ENCODE data around the gene PNMA8C.

PNMA8C gene

DNA sequence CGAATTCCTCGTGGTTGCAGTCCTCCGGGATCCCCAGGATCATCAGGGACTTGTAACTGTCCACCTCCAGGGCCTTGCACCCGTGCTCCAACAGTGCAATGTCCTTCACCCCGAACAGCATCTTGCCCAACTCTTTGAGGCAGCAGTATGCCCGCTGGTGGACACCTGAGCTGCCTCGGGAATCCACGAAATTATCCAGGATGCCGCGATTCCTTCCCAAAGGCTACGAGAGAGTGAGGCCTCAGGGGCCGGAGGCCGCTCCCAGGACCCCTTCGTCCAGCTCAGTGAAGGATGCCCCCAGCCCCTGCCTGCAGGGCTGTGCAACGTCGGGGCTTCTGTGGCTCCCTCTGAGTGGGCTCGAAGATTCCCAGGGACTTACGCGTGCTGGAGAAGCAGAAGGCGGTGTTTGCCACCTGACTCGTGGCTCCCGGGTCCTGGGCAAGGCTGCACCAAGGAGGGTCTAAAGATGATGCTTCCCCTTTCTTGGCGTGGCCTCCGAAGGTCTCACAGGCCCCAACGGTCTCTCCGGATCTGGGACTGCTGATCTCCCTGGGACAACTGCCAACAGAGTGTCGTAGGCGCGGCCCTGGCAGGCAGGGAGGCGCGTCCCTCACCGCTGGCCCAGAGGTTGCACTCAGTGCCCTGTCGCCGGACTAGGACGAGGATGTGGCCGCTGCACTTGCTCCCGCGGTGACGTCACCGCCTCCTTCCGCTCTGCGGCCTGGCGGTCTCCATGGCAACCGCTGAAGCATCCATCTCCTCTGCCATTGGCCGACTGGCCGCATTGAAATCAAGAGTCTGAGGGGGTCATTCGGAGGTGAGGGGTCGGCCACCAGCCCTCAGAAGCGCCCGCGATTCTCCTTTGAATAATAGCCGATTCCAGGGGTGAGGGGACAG is at the start of gene PNMA8C:
TSS of gene PNMA8C (minus strand) at position 698 of the 897 bp plus-strand sequence. CDS start at position 121, 577 bp downstream.
- no peak for DNase-seq (ENCODE audit: insufficient read length, low spot score)
- FAIRE-seq, result peak; percentile 69

- FAIRE-seq (no peak), DNase-seq (ENCODE audit: insufficient read length, low spot score) (no peak)
Observed at GRCh38 chr19:46475986-46476385, 47.2 kb upstream of the PNMA8C start.

DNA sequence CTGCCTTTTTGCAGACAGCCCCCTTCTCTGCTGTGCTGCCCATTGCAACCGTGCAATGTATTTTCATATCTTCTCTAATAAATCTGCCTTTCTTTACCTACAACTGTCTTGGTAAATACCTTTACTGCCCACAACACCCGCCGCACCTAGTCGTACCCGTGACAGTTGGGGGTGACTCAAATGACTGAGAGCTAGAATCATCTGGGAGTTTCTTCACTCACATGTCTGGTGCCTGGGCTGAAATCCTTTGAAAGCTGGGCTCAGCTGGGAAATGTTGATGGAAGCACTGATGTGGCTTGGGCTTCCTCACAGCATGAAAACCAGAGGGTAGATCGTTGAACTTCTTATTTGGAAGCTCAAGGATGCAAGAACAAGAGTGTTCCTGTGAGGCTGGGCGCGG is 45.5 kb upstream of the PNMA8C start:
- FAIRE-seq (no peak), DNase-seq (ENCODE audit: insufficient read length, low spot score) (no peak)

DNA sequence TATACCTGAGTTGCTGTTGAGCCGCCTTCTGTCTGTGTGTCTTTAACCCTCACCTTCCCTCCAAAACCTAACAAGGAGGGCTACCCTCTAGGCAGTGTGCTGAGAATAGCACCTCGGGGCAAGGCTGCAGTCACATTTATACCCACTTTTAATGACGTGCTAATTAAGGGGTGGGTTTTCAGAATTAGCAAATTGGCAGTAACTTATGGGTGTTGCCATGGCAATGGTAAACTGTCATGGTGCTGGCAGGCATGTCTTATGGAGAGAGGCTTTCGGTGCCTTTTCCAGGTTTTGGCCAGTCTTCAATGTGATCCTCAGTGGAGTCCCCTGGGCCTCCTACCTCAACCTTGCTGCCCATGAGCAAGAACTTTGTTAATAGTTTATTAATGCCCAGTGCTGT is 43.9 kb upstream of the PNMA8C start:
- FAIRE-seq, result no peak

GRCh38 chr19:46471811-46472543 is 43.2 kb upstream of the PNMA8C start:
- FAIRE-seq, result no peak
- no peak for DNase-seq (ENCODE audit: insufficient read length, low spot score)

More for the DNA sequence above, 43.9 kb upstream of the PNMA8C start:
- no peak for DNase-seq (ENCODE audit: insufficient read length, low spot score)

GRCh38 chr19:46471116-46471733 is 42.5 kb upstream of the PNMA8C start, which contains the start of gene PNMA8A:
TSS of gene PNMA8A (minus strand) at chr19:46471563. CDS start at chr19:46471035, 528 bp downstream.
- no peak for FAIRE-seq
- DNase-seq (ENCODE audit: insufficient read length, low spot score), result no peak

DNA sequence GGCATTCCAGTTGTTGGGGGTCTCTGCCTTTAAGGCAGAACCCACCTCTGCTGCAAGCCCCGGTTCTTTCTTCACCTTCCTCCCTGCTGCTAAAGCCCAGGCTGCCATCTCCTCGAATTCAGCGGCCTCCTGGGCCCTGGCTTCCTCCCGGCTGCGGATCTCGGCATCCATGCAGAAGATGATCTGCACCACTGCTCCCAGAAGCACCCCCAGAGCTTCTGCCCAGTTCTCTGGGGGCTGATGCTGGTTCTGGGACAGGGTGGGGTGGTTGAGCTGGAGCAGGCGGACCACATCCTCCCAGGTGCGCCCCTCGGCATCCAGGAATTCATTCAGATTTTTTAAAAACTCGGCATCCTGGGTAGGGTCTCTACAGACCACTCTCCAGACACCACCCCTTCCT is 41.6 kb upstream of the PNMA8C start:
- FAIRE-seq (no peak), DNase-seq (ENCODE audit: insufficient read length, low spot score) (no peak)

- DNase-seq (ENCODE audit: insufficient read length, low spot score) (no peak), FAIRE-seq (no peak)
Observed at GRCh38 chr19:46469541-46470185, 40.9 kb upstream of the PNMA8C start.

- DNase-seq (ENCODE audit: insufficient read length, low spot score) (peak; percentile 45), FAIRE-seq (peak; percentile 38)
Observed at GRCh38 chr19:46466536-46467196, 37.9 kb upstream of the PNMA8C start.

GRCh38 chr19:46463516-46463915 is 34.8 kb upstream of the PNMA8C start:
- DNase-seq (ENCODE audit: insufficient read length, low spot score) (no peak), FAIRE-seq (no peak)

DNA sequence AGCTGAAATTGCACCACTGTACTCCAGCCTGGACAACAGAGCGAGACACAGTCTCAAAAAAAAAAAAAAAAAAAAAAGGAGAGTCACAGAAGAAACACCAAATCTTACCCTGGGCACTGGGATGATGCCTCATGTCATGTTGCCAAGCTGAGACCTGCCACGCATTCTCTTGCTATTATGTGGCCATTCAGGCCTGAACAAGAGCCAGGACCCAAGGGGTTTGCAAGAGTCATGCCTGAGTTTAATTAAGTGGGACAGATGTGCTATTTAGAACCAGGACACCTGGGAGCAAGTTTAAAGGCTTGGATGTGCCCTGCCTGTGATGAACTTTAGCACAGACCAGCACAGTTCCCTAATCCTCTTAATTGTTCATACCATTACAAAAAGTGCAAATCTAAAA is 32.8 kb upstream of the PNMA8C start:
- FAIRE-seq (no peak), DNase-seq (ENCODE audit: insufficient read length, low spot score) (no peak)

- FAIRE-seq, result no peak
- no peak for DNase-seq (ENCODE audit: insufficient read length, low spot score)
Observed at GRCh38 chr19:46460981-46461380, 32.2 kb upstream of the PNMA8C start.

DNA sequence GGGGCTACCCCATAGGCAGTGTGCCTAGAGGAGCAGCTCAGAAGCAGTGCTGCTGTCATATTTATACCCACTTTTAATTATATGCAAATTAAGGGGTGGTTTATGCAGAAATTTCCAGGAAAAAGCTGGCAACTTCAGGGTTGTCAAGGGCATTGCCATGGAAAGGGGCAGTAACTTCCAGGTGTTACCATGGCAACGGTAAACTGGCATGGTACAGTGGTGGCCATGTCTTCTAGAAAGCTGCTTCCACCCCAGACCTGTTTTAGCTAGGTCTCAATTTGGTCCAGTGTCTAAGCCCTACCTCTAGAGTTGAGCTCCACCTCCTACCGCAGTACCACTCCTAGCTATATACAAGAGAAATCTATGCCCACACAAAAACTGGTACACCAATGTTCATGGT is 31.3 kb upstream of the PNMA8C start:
- FAIRE-seq (no peak), DNase-seq (ENCODE audit: insufficient read length, low spot score) (no peak)

GRCh38 chr19:46456930-46457329 is 28.2 kb upstream of the PNMA8C start:
- no peak for DNase-seq (ENCODE audit: insufficient read length, low spot score)
- no peak for FAIRE-seq

- DNase-seq (ENCODE audit: insufficient read length, low spot score), result no peak
- no peak for FAIRE-seq
Observed at GRCh38 chr19:46454244-46454643, 25.5 kb upstream of the PNMA8C start.

DNA sequence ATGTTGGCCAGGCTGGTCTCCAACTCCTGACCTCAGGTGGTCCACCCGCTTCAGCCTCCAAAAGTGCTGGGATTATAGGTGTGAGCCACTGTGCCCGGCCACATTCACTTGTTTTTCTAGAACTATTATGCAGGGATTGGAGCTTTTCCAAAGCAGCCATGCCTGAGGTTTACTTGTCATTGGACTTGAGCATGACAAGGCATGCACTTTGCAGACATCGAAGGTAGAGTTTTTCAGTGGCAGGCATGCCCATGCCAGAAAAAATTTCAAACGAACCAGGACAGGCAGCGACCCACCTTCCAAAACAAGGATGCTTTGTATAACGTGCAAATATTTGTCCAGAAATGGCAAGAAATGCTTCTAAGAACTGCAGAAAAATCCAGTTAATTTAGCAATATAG is 24.9 kb upstream of the PNMA8C start:
- FAIRE-seq, result no peak

GRCh38 chr19:46452186-46452585 is 23.4 kb upstream of the PNMA8C start:
- DNase-seq (ENCODE audit: insufficient read length, low spot score), result no peak
- FAIRE-seq, result no peak

More for the DNA sequence above, 24.9 kb upstream of the PNMA8C start:
- DNase-seq (ENCODE audit: insufficient read length, low spot score), result no peak

- FAIRE-seq (no peak), DNase-seq (ENCODE audit: insufficient read length, low spot score) (no peak)
Observed at GRCh38 chr19:46451352-46451751, 22.6 kb upstream of the PNMA8C start.

GRCh38 chr19:46450737-46451136 is 22.0 kb upstream of the PNMA8C start:
- FAIRE-seq (no peak), DNase-seq (ENCODE audit: insufficient read length, low spot score) (no peak)

- no peak for FAIRE-seq
Observed at GRCh38 chr19:46449228-46449627, 20.5 kb upstream of the PNMA8C start.

More at GRCh38 chr19:46449228-46449627, 20.5 kb upstream of the PNMA8C start:
- no peak for DNase-seq (ENCODE audit: insufficient read length, low spot score)

All from HTR-8/SVneo (cell line).